Superior temporal gyrus (tissue), 1 donor: ENCODE results near the gene GRSF1.
"Not testable (repeated sequence)": the region's sequence is repeated elsewhere in the genome, so short reads cannot be mapped to it uniquely, and the experiment has no call there.

Experiments used
- DNase-seq: peaks from one replicate; pipeline ENCODE4 v3.0.0-alpha.2; 2016; ENCODE audit errors: extremely low spot score

Gene GRSF1

GRCh38 chr4:70836081-70836480 lies 3.6 kb downstream of the GRSF1 start:
- no peak for DNase-seq

- DNase-seq = no peak
These were observed 6.0 kb downstream of the GRSF1 start for GRCh38 chr4:70833675-70834074.

GRCh38 chr4:70831293-70831692 lies 8.4 kb downstream of the GRSF1 start:
- no peak for DNase-seq

- no peak for DNase-seq
These were observed 9.6 kb downstream of the GRSF1 start for GRCh38 chr4:70830054-70830453.

- no peak for DNase-seq
These were observed 10.2 kb downstream of the GRSF1 start for GRCh38 chr4:70829492-70829891.

GRCh38 chr4:70829015-70829414 lies 10.7 kb downstream of the GRSF1 start:
- no peak for DNase-seq

GRCh38 chr4:70818921-70819320 lies 20.8 kb downstream of the GRSF1 start:
- no peak for DNase-seq

GRCh38 chr4:70818173-70818855 lies 21.4 kb downstream of the GRSF1 start:
- no peak for DNase-seq

GRCh38 chr4:70816894-70817293 lies 22.8 kb downstream of the GRSF1 start:
- no peak for DNase-seq

- DNase-seq = no peak
These were observed 24.3 kb downstream of the GRSF1 start for GRCh38 chr4:70815370-70815769.

GRCh38 chr4:70808151-70808550 lies 31.5 kb downstream of the GRSF1 start:
- DNase-seq = no peak

- DNase-seq = no peak
These were observed 36.6 kb downstream of the GRSF1 start for GRCh38 chr4:70802928-70803580.

- DNase-seq = no peak
These were observed 38.4 kb downstream of the GRSF1 start for GRCh38 chr4:70801265-70801809.

- no peak for DNase-seq
These were observed 46.1 kb downstream of the GRSF1 start for GRCh38 chr4:70793626-70794025.

GRCh38 chr4:70788733-70789132 lies 51.0 kb downstream of the GRSF1 start:
- DNase-seq = no peak

GRCh38 chr4:70787496-70787895 lies 52.2 kb downstream of the GRSF1 start:
- no peak for DNase-seq

- DNase-seq = no peak
These were observed 56.6 kb downstream of the GRSF1 start for GRCh38 chr4:70783096-70783495.

- DNase-seq = no peak
These were observed 60.7 kb downstream of the GRSF1 start for GRCh38 chr4:70778888-70779422.

GRCh38 chr4:70772929-70773555 lies 66.6 kb downstream of the GRSF1 start:
- no peak for DNase-seq

GRCh38 chr4:70769396-70769795 lies 70.3 kb downstream of the GRSF1 start:
- DNase-seq = not testable (repeated sequence)

GRCh38 chr4:70768301-70768948 lies 71.3 kb downstream of the GRSF1 start:
- DNase-seq = no peak
